HG03175 (cell line): Measurements from ENCODE around the gene IKZF2.
A peak's percentile ranks its signal among the peaks of the same experiment; 100 is the strongest.
"Not testable (repeated sequence)": the region's sequence is repeated elsewhere in the genome, so short reads cannot be mapped to it uniquely, and the experiment has no call there.

Source experiments
- ATAC-seq: cut with Tn5 transposase; IDR thresholded peaks from one replicate; pipeline ENCODE4 v1.9.1; 2021; ENCODE audit warnings: mild to moderate bottlenecking, moderate library complexity; ENCODE audit not compliant: unreplicated experiment

IKZF2 gene

DNA sequence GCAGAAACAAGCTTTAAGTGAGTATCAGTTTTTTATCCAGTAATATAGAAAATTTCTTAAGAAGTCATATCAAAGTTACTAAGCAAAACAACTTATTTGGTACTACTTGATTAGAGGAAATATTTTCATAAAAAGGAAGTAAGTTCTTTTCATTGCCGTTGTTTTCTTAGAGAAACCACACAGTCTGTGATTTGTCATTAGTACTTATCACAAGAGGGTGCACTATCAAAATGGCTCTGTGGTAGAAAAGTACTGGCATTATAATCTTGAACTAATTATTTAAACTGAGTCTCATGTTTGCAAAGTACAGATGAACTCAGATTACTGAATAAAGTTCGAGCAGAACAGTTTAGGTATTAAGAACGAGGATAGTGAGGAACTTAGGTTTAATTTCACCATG is 93.4 kb downstream of the IKZF2 start:
- ATAC-seq: no peak

DNA sequence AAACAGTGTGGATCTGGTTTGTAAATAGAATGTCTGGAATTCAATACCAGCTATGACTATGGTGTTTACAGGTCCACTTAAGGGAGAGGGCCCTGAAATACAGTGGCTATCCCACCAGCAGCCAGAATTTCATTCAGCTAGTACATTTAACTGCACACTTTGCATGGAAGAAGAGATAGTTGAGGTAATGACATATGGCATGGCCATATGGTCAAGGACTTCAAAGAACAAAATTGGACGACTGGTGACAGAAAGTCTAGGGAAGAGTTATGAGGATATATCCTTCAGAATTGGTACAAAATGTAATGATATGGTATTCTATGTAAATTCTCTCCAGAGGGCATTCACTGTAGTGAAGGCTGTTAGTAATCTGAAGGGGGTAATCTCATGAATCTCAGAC is 105.0 kb downstream of the IKZF2 start:
- ATAC-seq: no peak

DNA sequence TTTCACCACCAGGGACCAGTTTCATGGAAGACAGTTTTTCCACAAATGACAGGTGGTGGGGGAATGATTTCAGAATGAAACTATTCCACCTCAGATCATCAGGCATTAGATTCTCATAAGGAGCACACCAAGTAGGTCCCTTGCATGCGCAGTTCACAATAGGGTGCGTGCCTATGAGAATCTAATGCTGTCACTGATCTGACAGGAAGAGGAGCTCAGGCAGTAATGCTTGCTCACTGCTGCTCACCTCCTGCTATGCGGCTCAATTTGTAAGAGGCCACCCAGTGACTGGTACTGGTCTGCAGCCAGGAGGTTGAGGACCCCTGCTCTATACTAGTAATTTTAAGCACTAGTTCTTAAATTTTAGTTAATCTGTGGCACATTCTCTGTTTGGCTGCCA is 107.8 kb downstream of the IKZF2 start:
- ATAC-seq: no peak

DNA sequence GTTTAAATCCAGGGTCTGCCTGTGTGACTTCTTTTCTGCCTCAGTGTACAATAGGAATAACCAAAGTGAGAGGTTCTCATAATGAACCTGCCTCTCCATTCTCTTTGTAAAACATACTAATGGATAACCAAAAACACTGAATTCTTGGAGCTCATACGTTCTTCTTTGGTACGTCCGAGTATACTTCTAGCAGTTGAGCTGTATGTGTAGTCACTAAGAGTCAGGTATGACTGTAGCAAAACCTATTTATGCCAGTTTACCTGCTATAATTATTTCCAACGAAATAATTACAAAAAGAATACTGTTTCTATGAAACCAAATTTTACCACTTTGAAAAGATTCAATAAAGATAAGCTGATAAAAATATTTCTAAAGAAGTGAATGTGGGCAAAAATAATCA is 109.2 kb downstream of the IKZF2 start:
- no peak for ATAC-seq

DNA sequence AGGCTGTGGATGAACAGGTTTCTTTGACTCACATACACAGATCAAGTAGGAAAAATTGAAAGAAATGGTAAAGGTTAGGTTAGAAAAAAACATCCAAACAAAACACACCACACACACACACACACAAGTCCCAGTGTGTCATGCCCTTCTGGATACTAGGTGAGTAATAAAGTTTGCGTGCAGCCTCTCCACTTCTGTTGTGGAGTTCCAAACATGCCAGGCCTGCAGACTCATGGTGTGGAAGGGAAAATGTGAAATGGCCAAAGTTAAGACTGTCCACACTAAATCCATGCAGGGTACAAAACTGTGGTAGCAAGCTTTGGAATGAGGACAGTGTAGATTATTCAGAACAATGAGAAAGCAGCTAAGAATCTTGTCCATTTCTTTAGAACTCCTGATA is 114.6 kb downstream of the IKZF2 start:
- ATAC-seq: no peak

GRCh38 chr2:213034585-213034984 is 116.8 kb downstream of the IKZF2 start:
- no peak for ATAC-seq

GRCh38 chr2:213032607-213033006 is 118.8 kb downstream of the IKZF2 start:
- no peak for ATAC-seq

DNA sequence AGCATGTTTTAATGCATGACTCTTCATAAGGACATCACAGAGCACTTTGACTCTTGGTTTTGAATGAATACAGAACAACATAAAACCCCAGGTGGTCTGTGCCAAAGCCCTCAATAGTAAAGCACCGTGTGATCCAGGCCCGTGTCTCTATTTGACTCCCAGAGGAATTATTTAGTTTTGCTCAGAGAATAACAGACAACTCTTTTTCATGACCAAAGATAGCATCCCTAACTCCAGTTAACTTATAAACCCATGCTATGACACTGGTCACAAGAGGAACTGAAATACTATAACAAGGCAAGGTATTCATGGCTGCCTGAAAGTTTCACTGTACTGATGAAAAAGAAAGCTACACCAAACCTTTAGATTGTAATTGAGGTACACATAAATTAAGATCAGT is 128.4 kb downstream of the IKZF2 start:
- peak; percentile 65 for ATAC-seq

DNA sequence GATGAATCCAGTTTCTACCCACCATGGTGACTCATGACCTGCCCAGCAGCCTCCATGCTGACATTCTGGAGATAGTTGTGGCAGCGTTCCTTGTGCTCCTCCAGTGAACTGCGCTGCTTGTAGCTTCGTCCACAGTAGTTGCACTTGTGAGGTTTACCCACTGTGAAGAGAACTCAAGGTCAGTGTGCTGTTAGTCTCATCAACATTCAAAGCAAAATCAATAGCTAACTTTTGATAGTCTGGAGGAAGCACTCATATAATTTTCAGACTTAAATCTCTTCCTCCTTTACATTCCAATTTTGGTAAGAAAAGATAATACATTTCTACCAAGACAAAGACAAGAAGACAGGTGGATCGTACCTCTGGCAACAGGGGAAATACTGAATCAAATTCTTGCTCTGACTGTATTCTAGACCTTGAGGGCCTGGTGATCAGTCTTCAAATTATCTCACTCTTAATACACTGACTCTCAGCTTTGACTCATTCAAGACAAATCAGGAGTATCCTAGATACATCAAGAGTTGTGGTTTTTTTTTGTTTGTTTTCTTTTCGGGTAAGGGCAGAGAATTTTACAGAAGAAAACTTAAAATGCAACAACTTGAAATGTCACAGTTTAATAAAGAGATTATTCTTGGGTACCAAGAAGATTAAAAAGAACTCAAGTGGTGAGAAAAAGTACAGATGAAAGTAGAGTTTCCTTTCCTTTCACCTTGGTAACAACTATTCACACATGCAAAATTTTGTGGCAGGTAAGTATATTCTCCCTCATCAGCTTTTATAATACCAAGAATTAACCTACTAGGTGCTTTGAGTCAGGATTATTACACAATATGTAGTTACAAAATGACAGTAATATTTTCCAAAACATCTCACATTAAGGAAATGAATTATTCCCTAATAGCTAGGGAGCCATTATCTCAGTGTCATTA is 129.2 kb downstream of the IKZF2 start:
- ATAC-seq: peak; percentile 79

- ATAC-seq: not testable (repeated sequence)
These were observed 130.5 kb downstream of the IKZF2 start for GRCh38 chr2:213020913-213021312.

DNA sequence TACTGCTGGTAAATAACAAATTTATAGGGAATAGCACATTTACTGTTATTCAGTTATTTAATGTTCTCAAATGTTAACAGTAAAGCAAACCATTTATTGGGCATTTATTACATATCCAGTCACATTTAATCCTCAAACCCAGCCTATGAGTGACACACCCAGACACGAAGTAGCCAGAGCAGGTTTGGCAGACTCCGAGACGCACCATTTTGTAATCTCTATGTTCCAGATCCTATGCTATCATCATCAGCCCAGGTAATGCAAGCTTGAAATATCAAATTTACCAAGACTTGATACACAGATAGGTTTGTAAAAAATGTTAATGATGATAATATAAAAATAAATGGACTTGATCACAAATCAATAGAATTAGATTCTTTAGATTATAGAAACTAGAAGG is 131.1 kb downstream of the IKZF2 start:
- no peak for ATAC-seq

DNA sequence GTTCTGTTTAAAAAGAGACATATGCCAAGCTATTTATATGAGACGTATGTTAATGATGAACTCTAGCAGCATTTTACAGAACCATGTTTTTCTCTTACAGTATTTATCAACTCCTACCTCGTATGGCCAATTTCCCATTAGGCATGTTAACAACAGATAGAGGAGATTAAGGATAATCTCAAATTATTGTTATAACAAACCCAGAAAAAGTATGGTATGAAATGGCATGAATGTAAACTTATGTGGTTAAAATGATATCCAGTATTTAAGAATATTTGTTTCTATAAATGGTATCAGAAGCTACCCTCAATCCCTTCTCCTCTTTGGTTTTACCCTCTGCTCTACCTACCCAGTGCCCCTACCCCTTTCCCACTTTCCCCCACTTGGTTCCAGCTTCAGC is 132.0 kb downstream of the IKZF2 start:
- no peak for ATAC-seq

DNA sequence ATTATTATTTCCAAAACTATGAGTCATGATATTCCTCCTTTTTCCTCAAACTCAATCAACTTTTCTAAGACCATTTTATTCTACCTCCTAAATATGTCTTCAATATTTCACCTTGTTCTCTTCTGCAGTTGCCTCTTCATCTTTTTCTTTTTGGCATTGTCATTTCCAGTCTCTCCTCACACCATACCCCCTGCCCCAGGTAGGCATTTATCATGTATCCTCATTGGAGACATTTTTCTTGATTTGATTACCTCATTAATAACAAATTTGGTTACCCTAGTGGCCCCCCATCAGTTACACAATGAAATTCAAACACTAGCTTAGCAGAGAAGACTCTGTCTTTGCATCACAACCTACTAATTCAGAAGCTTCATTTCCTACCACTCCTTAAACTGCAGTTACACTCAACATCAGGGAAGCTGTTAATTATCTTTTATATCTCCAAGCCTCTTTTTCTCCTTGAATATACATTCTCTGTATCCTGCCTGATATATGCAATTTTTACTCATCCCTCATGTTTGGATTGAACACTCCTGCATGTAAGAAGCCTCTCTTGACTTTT is 133.0 kb downstream of the IKZF2 start:
- no peak for ATAC-seq

DNA sequence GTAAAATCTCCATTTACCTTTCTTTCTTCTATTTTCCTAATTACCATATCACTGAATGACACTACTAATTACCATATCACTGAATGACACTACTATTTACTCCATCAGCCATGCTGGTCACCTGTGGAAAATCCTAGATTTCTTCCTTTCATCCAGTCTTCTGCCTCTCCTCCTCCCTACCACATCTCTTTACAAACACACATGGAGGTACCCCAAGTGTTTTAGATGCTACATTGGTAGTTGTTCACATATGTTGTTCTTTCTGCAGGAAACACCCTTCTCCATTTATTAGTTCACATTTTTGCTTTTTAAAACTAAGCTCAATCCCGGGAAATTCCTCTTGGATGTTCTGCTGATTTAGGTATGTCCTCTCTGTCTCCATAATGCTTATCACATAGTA is 134.0 kb downstream of the IKZF2 start:
- no peak for ATAC-seq

- no peak for ATAC-seq
These were observed 134.4 kb downstream of the IKZF2 start for GRCh38 chr2:213016984-213017351.

DNA sequence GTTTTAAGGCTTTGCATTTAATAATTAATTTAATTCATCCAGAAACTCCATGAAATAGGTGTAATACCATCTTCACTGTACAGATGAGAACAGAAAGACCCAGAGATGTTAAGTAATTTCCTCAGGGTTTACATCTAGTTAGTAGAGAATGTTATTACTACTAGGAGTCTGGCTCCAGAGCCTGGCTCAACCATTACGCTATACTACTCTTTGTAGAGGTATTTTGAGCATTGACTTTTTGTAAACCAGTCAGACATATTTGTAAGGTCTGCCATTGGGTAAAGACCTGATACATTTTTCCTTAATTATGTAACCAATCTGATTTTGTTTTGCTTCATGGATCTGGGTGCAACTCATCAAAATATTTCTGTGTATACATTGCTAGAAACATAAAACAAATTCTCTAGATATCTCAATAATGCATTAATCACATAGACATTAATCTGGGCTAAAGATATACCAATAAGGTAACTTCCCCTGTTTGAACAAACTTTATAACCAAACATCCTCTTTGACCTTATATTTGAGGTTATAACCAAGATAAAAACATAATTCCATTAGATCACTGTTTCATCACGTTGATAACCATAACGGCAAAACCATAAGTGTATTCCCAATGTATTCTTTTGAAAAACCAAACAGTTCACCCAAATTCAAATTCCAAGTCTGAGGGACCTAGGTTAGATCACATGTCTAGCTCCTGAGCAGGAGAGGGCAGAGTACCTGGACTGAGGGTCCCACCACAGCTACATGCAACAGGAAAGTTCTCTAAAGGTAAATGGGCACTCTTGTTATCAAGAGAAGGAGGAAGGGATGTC is 135.0 kb downstream of the IKZF2 start:
- peak; percentile 33 for ATAC-seq

DNA sequence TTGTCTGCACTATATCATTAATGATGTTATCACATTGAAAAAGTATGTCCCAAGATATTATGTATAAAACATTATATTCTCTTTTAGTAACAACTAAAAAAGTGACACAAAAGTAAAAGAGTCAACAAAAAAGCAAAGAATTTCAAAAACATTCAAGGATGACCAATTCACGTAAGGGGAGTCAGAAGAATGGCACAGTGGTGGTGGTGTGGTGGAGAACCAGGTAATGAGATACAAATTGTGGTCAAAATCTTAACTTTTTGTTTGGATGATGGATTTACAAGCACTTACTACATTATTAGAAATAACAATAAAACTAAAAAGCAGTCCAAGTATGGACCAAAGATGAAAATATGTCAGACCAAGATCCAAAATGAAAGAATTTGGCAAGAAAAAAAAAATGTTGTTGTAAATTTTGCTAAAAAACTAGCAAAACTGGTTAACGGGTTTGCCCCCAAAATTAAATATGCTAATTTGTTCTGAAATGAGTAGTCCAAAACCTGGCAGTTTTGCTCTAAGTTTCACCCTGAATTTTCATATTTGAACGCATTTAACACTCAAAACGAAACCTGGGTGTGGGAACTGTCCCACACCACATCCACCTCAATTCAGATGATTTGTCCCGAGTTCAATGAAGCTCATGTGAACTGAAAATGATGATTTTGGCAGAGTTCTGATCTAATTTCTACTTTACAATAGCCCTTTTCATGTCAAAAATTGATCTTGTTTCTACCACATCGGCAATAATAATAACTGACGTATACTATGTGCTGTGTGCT is 135.8 kb downstream of the IKZF2 start:
- ATAC-seq: peak; percentile 84

DNA sequence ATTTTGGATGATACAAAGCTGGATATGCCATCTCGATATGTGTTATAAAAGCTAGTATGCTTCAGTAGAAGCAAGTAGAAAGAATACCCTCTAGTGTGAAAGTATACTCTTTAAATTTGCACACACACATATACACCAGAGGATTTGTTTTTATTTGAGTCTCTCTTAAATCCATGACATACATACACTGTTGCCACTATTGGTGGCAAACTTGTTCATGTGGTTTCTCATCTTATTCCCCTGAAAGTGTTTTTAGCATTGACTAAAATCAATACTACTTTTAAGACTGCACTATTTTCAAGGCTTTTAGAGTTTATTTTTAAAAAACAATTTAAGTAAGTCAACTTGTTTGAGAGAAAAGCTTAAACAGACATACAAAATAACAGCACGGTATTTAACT is 137.4 kb downstream of the IKZF2 start:
- no peak for ATAC-seq

DNA sequence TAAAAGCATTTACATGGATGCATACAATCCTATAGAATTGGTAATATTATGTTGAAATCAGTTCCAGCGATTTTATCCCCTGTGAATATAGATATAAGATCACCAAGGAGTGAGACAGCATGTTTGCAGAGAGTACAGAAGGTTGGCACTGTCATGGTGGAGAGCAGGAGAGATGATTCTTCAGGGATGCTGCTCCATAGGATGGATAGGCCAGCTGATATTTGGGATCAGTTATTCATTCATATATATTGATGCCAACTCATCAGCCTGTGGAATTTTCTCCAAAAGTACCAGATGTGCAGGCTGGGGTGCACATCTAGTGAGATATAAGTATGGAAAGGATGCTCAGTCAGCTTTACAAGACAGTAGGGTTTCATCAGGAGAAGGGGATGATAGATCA is 139.9 kb downstream of the IKZF2 start:
- no peak for ATAC-seq

DNA sequence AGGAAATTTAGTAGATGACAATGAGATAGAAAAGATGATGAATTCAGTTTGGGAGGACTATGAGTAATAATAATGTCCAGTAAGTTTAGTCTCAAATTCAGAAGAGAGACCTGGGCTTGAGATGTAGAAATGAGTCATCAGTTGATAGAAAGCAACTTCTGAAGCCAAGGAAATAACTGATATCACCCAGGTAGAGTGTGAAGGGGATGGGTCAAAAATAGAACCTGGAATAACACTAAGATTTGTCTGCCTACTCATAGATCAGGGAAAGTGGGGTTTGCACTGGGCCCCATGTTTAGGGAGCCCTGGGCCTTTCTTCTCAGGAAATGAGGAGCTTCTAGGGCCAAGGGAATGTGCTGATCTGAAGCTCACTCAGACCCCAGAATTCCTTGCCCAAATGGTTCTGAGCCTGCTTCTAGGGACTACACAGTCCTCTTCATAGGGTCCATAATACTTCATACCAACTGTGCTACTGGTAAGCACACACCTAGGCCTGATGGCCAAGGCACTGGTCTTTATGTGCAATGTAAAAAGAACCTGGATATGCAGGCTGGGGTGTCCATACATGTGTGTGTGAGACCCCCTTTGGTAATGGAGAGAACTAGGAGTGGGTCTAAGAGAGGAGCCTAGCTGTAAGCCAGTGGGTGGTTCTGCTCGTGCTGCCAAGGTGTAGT is 141.2 kb downstream of the IKZF2 start:
- peak; percentile 41 for ATAC-seq
